HepG2 (cell line): ENCODE results near the gene SACS.

Experiments used
- MAFK ChIP-seq, 2 experiments: IDR thresholded peaks in 1 of 2; conservative IDR thresholded peaks in 1 of 2; 2 replicates each; pipeline ENCODE4 v1.6.1; 2011; ENCODE audit warnings: improper control_type of control experiment in 2 of 2, low read length in 2 of 2
- ZNF367 ChIP-seq: sonication (generic); formaldehyde crosslinking; IDR thresholded peaks from 2 replicates; pipeline ENCODE4 v1.4.0; 2020; ENCODE audit warnings: missing genetic modification reagents, borderline replicate concordance
- TF ChIP-seq, protein P1 (sequence below): IDR thresholded peaks from 2 replicates; pipeline ENCODE4 v1.6.1; 2016; ENCODE audit warnings: mild to moderate bottlenecking, missing biosample characterization, missing genetic modification reagents

DNA sequence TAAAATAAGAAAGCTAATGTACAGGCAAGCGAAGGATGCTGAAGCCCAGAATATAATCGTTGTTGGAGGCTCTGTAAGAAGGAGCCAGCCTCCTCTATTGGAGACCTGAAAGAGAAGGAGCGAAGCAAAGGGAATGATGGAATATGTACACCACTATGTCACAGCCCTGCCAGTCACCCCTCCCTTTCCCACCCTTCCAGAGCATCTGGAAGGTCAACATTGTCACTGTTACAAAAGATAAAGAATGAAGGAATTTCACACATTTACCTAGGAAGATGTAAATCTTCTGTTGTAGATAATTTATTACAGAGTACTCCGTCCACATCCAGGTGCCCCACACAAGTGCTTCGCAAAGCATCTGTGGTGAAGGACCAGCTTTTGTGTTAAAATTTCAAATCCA, 39.7 kb upstream of the SACS start:
- TF ChIP-seq, protein P1, sequence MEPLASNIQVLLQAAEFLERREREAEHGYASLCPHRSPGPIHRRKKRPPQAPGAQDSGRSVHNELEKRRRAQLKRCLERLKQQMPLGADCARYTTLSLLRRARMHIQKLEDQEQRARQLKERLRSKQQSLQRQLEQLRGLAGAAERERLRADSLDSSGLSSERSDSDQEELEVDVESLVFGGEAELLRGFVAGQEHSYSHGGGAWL (CRISPR knock-in tag): no peak
- no peak for TF ChIP-seq MAFK (conservative IDR thresholded peaks at IDR 0.05 in 1 of 2, IDR thresholded peaks at IDR 0.05 in 1 of 2; ENCODE audit: low read length in 2 of 2)
- TF ChIP-seq ZNF367 (CRISPR knock-in tag): no peak
